SK-N-MC (cell line): ENCODE results near the gene OR8S1.

Source experiments
- DNase-seq: peaks from one replicate; pipeline ENCODE4 v3.0.0-alpha.2; 2011; ENCODE audit warnings: low read depth, low spot score
- H3K27ac ChIP-seq: fragments of 200-600 bp; sonication (generic); 2 replicates; pipeline ENCODE4 v1.5.1; 2016; ENCODE audit warnings: mixed run types
- H3K36me3 ChIP-seq: fragments of 200-600 bp; sonication (generic); 2 replicates; pipeline ENCODE4 v1.6.1; 2017; ENCODE audit warnings: antibody characterized with exemption, low read length, mixed read lengths; ENCODE audit not compliant: insufficient read depth
- H3K4me3 ChIP-seq: fragments of 200-600 bp; sonication (generic); 2 replicates; pipeline ENCODE4 v1.5.1; 2016
- H3K9ac ChIP-seq: fragments of 200-600 bp; sonication (generic); 2 replicates; pipeline ENCODE4 v1.8.0; 2017; ENCODE audit warnings: mixed run types, mixed read lengths; ENCODE audit not compliant: insufficient read length
- H3K9me3 ChIP-seq: fragments of 200-600 bp; sonication (generic); 2 replicates; pipeline ENCODE4 v1.6.1; 2017; ENCODE audit warnings: low read depth, mild to moderate bottlenecking, antibody characterized with exemption, low read length, moderate library complexity, mixed read lengths
- EZH2 ChIP-seq: fragments of 200-600 bp; sonication (generic); IDR thresholded peaks from one replicate; pipeline ENCODE4 v1.6.1; 2017; ENCODE audit warnings: antibody characterized with exemption
- FOXP2 ChIP-seq: optimal IDR thresholded peaks from 2 replicates; pipeline ENCODE3; 2011; ENCODE audit warnings: mild to moderate bottlenecking, moderate library complexity; ENCODE audit not compliant: insufficient read depth; ENCODE audit errors: extremely low read length, control extremely low read depth
- POLR2AphosphoS5 ChIP-seq: IDR thresholded peaks from 2 replicates; pipeline ENCODE4 v1.6.1; 2012; ENCODE audit warnings: mild to moderate bottlenecking, low read depth, low read length, borderline replicate concordance

Gene OR8S1

DNA sequence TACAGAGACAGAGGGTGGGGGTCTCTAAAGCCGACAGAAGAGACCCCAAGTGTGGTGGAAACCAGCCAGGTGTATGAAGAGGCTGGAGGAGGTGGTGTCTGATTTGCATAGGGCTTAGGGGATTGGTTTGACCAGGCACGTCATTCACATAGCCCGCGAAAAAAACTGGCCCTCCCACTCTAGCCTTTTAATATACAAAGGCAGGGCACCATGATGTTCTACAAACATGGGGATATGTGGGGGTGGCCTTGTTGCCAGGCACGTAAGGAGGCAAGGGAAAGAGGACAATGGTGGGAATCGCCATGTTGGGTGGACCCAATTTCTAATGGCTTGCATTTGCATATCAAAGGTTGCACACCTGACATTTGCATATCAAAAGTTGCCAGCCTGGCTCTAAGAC is 31.2 kb downstream of the OR8S1 start:
- no peaks in the 10 kb centered on the region for H3K36me3 ChIP-seq
- no peaks in the 10 kb centered on the region for H3K9me3 ChIP-seq
- H3K27ac ChIP-seq: no peak overlapping the region
- H3K4me3 ChIP-seq: no peak overlapping the region
- TF ChIP-seq FOXP2: no peak
- no peak for TF ChIP-seq EZH2
- TF ChIP-seq POLR2AphosphoS5: no peak
- DNase-seq: no peak
- H3K9ac ChIP-seq: no peak overlapping the region

DNA sequence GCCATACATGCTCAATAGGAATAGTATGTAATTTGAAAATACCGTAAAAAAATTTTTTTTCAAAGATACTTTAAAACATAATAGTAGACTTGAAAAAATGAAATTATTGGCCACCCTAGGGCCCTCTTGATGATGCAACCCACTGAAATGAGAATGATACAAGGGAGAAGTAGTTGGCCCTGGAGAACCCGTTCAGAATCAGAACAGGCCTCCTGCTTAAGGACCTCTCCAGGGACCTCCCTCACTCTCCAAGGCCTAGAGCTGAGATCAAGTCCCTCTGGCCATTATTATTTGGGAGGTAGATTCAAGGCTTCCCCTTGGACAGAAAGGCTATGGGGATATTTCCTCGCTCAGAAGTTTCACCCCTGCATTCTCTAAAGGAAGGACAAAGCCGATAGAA is 32.5 kb downstream of the OR8S1 start:
- no peak for TF ChIP-seq FOXP2
- no peak for TF ChIP-seq EZH2
- no peak for TF ChIP-seq POLR2AphosphoS5
- no peak for DNase-seq
- Histone ChIP-seq H3K36me3 (no peaks in the 10 kb centered on the region), H3K4me3 (no peak overlapping the region), H3K9ac (no peak overlapping the region), H3K27ac (no peak overlapping the region), H3K9me3 (no peaks in the 10 kb centered on the region)

DNA sequence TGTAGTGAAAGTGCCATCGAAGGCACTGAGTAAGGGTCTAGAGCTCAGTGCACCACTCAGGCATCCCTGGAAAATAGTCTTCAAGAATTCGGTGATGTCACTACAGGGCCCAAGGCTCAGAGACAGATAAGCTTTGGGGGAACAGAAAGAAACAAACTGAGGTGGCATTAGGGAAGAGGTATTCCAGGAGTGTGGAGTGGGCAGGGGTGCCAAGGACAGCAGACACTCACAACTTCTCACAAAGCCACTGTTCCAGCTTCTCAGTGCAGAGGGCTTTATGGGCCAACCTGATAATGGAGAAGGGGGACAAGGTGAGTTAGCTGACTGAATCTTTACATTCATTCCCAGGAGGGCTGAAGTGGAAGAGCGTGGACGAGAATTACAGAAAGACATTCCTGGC is 42.3 kb downstream of the OR8S1 start:
- no peak overlapping the region for H3K4me3 ChIP-seq
- H3K9ac ChIP-seq: no peak overlapping the region
- H3K9me3 ChIP-seq: no peaks in the 10 kb centered on the region
- no peak for DNase-seq
- H3K36me3 ChIP-seq: no peaks in the 10 kb centered on the region
- H3K27ac ChIP-seq: no peak overlapping the region
- no peak for TF ChIP-seq FOXP2
- TF ChIP-seq POLR2AphosphoS5: no peak
- TF ChIP-seq EZH2: no peak

DNA sequence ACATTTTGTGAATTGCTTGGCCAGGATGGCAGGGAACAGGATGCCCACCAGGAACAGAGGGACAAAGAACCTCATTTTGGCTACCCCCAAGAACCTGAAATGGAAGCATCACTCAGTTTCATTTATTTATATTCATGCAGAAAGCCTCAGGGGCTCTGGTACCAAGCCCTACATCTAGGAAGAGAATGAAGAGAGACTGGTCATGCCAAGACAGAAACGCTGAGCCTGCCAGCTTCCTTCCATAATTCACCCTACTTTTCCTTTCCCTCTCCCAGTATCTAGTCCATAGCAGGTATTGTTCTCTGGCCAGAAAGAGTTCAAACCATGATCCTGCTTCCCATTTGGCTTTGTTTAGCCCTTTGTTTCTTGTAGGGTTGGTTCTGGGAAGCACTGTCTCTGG is 44.5 kb downstream of the OR8S1 start, which contains the start of gene LALBA:
LALBA (minus strand) TSS at position 101 of the 400 bp plus-strand sequence; CDS start at position 75, 26 bp downstream.
- no peak within 1 kb of the TSS for H3K4me3 ChIP-seq
- no peaks in the 10 kb centered on the region for H3K36me3 ChIP-seq
- TF ChIP-seq FOXP2 (no peak), EZH2 (no peak), POLR2AphosphoS5 (no peak)

DNA sequence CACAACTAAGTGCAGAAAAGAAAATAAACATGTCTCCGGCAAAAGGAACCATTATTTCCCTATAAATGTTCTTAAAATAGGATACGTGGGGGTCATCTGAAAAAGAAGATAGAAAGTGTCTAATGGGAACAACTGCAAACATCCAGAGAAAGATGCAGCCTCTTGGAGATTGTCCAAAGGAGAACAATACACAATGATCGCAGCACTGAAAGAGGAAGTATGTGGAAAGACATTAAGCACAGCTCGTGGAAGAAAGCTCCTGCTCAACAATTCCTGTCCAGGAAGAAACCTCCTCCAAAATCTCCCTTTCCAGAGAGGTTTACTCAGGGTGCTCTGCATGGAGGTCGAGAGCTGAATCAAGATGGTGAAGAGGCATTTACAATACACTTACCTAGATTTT is 46.9 kb downstream of the OR8S1 start:
- H3K9ac ChIP-seq: no peak overlapping the region
- DNase-seq: no peak
- no peaks in the 10 kb centered on the region for H3K36me3 ChIP-seq
- no peaks in the 10 kb centered on the region for H3K9me3 ChIP-seq
- no peak overlapping the region for H3K4me3 ChIP-seq
- H3K27ac ChIP-seq: no peak overlapping the region
- TF ChIP-seq POLR2AphosphoS5: no peak
- no peak for TF ChIP-seq FOXP2
- no peak for TF ChIP-seq EZH2

More for the DNA sequence above, 44.5 kb downstream of the OR8S1 start, which contains the start of gene LALBA:
- no peaks in the 10 kb centered on the region for H3K9me3 ChIP-seq
- no peak for DNase-seq
- no peak within 1 kb of the TSS for H3K27ac ChIP-seq
- H3K9ac ChIP-seq: no peak within 1 kb of the TSS
